GM03348 (cell line): ENCODE measurements around the gene KSR1.
"Not testable (repeated sequence)": the region's sequence is repeated elsewhere in the genome, so short reads cannot be mapped to it uniquely, and the experiment has no call there.

Source experiments
- DNase-seq: peaks from one replicate; pipeline ENCODE4 v3.0.0; 2012; ENCODE audit warnings: low spot score

Gene KSR1

GRCh38 chr17:27455914-27456680, at the start of gene KSR1:
Gene KSR1 (plus strand): TSS chr17:27456448. CDS start chr17:27456644, 196 bp downstream.
- DNase-seq: peak; percentile 92

- DNase-seq: peak; percentile 83
Observed at GRCh38 chr17:27407916-27408864, 48.1 kb upstream of the KSR1 start.

- DNase-seq: peak; percentile 62
Observed at GRCh38 chr17:27408891-27409290, 47.4 kb upstream of the KSR1 start.

DNA sequence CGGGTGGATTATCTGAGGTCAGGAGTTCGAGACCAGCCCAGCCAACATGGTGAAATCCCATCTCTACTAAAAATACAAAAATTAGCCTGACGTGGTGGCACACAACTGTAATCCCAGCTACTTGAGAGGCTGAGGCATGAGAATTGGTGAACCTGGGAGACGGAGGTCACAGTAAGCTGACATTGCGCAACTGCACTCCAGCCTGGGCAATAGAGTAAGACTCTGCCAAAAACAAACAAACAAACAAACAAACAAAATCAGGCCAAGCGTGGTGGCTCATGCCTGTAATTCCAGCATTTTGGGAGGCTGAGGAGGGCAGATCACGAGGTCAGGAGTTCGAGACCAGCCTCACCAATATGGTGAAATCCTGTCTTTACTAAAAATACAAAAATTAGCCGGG, 44.1 kb upstream of the KSR1 start:
- DNase-seq: not testable (repeated sequence)

DNA sequence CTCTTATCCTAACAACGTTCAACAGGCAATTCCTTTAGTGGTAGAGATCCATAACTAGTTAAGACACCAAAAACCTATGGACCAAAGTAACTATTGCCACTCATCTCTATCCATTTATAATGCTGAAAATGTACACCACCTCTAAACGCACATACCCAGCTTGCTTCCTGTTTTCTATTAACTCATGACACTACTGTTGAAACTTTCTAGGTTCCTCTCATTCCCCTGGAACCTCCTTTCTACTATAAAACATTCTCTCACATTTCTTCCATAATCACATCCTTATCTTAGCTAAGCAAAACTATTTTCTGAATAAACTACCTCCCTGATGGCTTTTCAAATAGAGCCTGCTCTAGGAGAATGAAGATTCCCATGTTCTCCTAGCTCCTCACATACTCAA, 42.9 kb upstream of the KSR1 start:
- DNase-seq: no peak

DNA sequence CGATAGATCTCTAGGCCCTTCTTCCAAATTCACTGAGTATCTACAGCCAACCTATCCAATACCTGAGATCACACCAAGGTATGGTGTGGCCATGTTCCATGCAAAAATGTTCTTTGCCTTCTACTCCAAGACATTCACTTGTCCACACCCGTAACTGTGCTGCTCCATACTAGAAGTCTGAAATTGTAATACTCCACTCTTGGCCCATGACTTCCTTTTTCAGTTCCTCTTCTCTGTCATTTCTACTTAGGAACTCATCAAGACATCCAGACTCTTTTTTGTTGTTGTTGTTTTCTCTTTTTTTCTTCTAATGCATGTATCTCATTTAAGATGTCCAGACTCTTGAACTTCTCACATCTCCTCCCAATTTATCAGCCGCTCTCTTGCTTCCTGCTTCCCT, 42.5 kb upstream of the KSR1 start:
- no peak for DNase-seq

GRCh38 chr17:27414271-27414670, 42.0 kb upstream of the KSR1 start:
- DNase-seq: no peak

DNA sequence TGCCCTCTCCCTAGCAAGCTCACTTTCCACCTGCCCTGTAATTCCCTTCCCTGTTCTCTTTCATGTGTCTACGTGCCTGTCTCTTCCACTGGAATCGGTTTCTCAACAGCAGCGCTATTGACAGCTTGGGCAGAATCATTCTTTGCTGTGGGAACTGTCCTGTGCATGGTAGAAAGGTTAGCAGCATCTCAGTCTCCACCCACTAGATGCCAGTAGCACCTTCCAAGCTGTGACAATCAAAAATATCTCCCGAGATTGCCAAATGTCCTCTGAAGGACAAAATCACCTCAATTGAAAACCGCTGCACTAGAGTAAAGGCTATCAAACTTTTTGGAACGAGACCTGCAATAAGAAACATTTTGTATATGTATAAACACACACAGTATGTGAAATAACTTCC, 41.6 kb upstream of the KSR1 start:
- DNase-seq: no peak

GRCh38 chr17:27415120-27415795, 41.0 kb upstream of the KSR1 start:
- no peak for DNase-seq

- DNase-seq: no peak
Observed at GRCh38 chr17:27417596-27418365, 38.5 kb upstream of the KSR1 start.

GRCh38 chr17:27418366-27418615, 38.0 kb upstream of the KSR1 start:
- no peak for DNase-seq

- DNase-seq: no peak
Observed at GRCh38 chr17:27419156-27419555, 37.1 kb upstream of the KSR1 start.

- no peak for DNase-seq
Observed at GRCh38 chr17:27420211-27420950, 35.9 kb upstream of the KSR1 start.

DNA sequence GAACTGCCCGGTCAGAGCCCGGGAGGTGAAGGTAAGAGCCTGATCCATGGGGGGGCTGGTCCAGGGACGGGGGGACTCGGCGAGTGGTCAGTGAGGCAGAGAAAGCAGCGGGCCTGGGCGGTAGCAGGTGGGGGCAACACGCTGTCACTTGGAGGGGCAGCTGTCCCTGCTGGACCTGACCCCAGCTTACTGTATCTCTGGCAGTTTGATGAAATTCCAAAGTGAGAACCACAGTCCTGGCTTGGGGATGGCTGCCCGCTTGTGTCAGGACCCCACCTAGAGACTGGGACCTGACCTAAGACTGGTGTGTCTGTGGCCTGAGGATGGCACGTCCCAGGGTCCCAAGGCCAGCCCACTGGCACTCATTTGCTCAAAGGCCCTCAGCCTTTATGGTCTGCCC, 35.1 kb upstream of the KSR1 start:
- DNase-seq: no peak

GRCh38 chr17:27421626-27422025, 34.6 kb upstream of the KSR1 start:
- not testable (repeated sequence) for DNase-seq

DNA sequence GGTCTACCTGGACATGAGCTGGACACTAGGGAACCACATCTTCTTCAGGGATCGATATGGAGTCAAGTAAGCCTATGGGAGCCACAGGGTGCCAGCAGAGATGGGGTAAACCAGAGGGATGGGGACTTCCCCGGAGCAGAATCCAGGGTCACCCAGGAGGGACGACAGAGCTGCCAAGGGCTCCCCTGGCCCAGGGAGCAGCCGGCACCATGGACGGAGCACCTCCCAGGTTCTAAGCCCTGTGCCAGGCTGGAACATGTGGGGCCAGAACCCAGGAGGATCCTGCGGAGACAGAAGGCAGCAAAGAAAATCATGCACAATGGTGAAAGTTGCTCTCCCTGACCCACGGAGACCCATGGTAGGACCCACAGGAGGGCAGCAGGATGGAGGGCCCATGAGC, 33.6 kb upstream of the KSR1 start:
- DNase-seq: no peak

- no peak for DNase-seq
Observed at GRCh38 chr17:27423651-27424050, 32.6 kb upstream of the KSR1 start.

DNA sequence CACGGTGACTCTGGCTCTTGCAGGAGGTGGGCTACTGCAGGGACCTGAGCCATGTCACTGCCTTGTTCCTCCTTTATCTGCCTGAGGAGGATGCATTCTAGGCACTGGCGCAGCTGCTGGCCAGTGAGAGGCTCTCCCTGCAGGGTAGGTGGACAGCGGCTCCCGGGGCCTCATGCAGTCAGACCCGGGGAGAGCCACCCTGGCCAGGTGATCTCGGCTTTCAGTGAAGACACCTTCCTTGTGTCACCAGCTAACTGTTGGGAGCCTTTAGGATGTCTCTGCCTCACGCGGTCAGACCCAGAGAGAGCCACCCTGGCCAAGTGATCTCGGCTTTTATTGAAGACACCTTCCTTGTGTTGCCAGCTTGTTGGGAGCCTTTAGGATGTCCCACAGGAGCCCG, 31.7 kb upstream of the KSR1 start:
- DNase-seq: no peak

- no peak for DNase-seq
Observed at GRCh38 chr17:27424941-27425340, 31.3 kb upstream of the KSR1 start.

DNA sequence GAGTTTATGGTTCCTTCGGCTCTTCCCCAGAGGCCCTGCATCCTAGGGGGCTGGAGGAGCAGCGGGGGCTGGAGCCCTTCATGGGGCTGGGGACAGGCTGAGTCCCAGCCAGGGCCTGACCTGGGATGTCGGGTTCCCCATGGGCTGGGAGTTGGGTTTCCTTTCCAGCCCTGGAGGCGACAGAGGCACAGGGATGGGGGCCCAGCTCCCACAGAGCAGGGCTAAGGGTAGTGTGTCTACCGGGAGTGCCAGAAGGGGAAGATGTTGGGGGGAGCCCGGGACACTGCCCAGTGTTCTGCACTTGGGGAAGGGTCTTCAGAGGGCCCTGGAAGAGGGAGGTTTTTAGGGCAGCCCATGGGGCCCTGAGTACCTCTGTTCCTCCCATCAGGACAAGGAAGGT, 30.7 kb upstream of the KSR1 start:
- DNase-seq: not testable (repeated sequence)

DNA sequence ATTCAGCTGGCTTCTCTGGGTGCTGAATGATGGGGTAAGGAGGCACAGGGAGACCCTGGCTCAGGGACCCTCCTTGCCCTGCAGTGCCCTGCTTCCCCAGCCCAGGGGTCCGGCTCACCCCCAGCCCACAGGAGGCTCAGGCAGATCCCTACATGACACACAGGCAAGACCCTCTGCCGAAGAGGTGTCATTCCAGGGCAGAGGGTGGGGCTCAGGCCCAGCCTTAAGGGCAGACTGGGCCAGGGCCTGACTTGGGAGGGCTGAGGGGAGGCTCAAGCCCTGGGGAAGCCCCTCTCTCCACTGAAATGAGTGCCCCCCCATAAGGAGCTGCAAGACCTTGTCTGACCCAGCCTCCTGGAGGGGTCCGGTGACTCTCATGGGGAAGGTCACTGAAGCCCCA, 30.3 kb upstream of the KSR1 start:
- no peak for DNase-seq
